ENCODE results near the gene UBE2L5. TPM values are rescaled to one million over a fixed set of nuclear protein-coding genes. Genes with fewer than 3 reads are reported as not detected.

Gene UBE2L5
- total RNA-seq, 1 donor from 2014 or later = not detected

DNA sequence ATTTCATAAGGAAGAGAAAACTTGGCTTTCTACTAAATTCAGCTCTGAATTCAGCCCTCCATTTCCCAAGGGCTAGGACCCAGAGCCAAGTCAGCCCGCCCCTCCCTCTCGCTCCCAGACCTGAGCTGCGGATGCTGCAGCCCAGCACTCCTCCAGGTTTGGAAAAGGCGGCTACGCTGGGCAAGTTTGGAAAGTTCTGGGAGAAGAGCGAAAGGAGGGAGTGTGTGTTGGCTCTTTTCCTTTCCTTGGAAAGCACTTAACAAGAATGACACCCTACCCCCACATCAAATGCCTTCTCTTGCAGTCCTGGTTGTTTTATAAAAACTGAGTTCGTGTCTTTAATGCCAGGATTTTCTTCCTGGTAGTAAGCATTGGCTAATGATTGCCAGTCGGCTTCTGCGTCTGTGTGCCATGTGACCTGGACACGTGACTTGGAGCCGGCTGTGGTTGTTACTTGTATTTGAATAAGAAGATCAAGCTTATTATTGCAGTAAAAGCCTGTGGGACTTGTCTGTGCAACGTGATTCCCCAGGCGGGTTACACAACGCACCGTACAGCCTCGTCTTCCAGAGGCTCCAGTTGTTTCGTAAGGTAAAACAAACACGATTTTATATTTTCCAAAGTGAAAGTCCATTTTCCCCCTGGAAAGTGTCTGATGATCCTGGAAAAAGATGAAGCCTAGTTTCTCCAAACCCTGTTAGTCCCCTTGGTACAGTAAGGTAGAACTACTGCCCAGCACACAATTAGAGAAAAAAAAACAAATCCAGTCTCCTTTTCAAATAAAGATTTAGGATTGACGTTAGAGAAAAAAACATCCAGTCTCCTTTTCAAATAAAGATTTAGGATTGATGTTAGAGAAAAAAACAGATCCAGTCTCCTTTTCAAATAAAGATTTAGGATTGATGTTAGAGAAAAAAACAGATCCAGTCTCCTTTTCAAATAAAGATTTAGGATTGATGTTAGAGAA is 26.8 kb upstream of the UBE2L5 start:
- DNase-seq (ENCODE audit: low read depth) = peak; percentile 90
- peak overlapping the region; percentile 62 for H3K4me3 ChIP-seq (ENCODE audit: low read depth, low read length)
- TF ChIP-seq, protein P1, sequence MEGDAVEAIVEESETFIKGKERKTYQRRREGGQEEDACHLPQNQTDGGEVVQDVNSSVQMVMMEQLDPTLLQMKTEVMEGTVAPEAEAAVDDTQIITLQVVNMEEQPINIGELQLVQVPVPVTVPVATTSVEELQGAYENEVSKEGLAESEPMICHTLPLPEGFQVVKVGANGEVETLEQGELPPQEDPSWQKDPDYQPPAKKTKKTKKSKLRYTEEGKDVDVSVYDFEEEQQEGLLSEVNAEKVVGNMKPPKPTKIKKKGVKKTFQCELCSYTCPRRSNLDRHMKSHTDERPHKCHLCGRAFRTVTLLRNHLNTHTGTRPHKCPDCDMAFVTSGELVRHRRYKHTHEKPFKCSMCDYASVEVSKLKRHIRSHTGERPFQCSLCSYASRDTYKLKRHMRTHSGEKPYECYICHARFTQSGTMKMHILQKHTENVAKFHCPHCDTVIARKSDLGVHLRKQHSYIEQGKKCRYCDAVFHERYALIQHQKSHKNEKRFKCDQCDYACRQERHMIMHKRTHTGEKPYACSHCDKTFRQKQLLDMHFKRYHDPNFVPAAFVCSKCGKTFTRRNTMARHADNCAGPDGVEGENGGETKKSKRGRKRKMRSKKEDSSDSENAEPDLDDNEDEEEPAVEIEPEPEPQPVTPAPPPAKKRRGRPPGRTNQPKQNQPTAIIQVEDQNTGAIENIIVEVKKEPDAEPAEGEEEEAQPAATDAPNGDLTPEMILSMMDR (conservative IDR thresholded peaks at IDR 0.05; ENCODE audit: low read depth, low read length) = no peak

DNA sequence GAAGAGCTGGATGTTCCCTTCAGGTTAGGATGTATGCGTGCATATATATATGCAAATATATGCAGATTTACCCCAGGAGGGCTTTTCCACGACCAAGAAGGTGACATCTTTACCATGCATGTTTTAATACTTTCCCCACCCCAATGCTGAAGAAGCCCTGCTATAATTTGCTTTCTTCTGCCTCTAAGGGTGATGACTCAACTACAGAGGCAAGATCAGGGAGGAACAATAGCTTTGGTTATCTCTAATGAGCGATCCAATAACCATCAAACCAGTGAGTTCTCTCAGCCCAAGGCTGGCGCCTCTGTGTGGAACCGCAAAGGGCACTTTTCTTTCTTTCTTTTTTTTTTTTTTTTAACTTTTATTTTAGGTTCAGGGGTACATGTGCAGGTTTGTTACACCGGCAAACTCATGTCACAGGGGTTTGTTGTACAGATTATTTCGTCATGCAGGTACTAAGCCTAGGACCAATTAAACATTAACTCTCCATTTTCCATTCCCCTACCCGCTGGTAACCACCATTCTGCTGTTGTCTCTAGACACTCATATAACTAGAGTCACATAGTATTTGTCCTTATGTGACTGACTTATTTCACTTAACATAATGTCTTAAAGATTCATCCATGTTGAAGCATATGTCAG is 25.7 kb upstream of the UBE2L5 start:
- TF ChIP-seq, protein P1 (conservative IDR thresholded peaks at IDR 0.05; ENCODE audit: low read depth, low read length) = no peak
- no peak for DNase-seq (ENCODE audit: low read depth)
- H3K4me3 ChIP-seq (ENCODE audit: low read depth, low read length) = no peak overlapping the region

DNA sequence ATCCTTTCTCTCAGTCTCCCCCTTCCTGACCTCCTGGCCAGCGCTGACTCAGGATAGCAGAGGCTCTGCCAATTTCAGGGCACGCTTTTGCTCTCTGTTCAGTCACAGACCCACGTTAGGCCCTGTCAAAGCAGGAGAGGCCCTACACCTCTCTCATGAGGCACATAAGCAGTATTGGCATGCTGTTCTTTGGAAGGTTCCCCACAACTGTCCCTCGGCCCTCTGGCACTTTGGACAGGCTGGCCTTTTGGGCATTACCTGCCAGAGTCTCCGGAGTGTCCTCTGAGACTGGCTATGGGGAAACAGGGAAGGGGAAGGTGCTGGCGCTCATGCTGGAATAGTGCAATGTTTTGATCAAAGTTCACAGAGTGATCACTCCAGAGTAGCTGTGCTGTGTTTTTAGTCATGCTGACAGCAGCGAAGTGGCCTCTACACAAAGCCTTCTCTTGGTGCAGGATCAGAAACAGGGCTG is 23.7 kb upstream of the UBE2L5 start:
- TF ChIP-seq, protein P1 (conservative IDR thresholded peaks at IDR 0.05; ENCODE audit: low read depth, low read length) = no peak
- DNase-seq (ENCODE audit: low read depth) = no peak
- H3K4me3 ChIP-seq (ENCODE audit: low read depth, low read length) = no peak overlapping the region

DNA sequence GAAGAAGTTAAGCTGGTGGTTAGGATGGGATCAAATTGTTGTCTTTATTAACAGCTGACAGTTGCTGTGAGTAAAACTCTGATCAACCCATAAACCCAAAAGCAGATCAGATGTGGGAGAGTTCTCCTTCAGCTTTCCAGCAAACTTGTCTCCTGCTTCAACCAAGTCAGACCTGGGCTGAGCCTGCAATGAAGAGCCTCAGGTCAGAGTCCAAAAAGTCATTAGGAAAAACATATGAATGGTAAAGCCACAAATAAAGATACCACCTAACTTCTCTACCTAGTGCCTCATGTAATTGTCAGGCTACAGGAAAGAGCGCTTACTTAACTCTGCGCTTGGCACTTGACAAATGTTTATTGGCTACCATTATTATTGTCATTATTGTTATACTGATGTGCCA is 21.9 kb upstream of the UBE2L5 start:
- TF ChIP-seq, protein P1 (conservative IDR thresholded peaks at IDR 0.05; ENCODE audit: low read depth, low read length) = no peak
- H3K4me3 ChIP-seq (ENCODE audit: low read depth, low read length) = no peak overlapping the region
- DNase-seq (ENCODE audit: low read depth) = no peak

DNA sequence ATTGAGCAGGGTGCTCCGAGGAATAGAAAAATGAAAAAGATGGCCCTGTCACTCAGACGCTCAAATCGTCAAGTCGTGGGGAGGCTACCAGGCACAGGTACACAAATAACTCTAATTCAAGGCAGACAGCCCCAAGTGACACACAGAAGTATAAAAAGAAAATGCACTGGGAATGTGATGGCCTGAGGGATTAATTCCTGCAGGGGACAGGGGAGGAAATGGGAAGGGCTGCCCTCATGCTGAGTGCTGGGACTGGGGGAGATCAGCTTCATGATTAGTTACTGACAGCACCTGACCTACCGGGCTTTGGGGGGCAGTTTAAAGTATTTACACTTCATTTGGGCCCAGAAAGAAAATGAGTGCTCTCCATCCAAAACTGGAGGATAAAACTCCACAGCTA is 20.9 kb upstream of the UBE2L5 start:
- TF ChIP-seq, protein P1 (conservative IDR thresholded peaks at IDR 0.05; ENCODE audit: low read depth, low read length) = no peak
- no peak for DNase-seq (ENCODE audit: low read depth)
- no peak overlapping the region for H3K4me3 ChIP-seq (ENCODE audit: low read depth, low read length)

DNA sequence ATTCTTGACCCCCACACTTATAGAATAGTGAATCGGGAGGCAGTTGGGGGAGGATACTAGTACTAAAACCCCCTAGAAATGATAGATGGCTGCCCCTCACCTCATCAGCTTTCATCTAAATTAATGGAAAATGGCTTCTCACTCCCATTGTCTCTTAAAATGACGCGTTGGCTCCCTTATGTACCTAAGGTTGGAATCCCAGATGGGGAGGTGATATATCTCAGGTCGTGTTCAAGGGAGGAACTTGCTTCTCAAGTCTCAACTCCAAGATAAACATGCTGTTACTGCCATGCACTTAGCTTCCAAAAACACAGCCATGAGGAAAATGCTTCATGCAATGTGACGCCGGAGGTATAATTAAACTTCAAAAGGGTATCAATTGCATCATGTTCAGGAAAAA is 18.8 kb upstream of the UBE2L5 start:
- no peak overlapping the region for H3K4me3 ChIP-seq (ENCODE audit: low read depth, low read length)
- DNase-seq (ENCODE audit: low read depth) = no peak
- TF ChIP-seq, protein P1 (conservative IDR thresholded peaks at IDR 0.05; ENCODE audit: low read depth, low read length) = no peak

Measured in epithelial cell of proximal tubule (primary cell).